HepG2 (cell line): ENCODE data around the gene TPM2. TPM values are rescaled to one million over a fixed set of nuclear protein-coding genes. Genes with fewer than 3 reads are reported as not detected.

Source experiments
- ARID2 ChIP-seq: sonication (generic); formaldehyde crosslinking; IDR thresholded peaks from 2 replicates; pipeline ENCODE4 v1.8.1; 2022; ENCODE audit warnings: mild to moderate bottlenecking, missing genetic modification reagents, borderline replicate concordance
- ATF7 ChIP-seq, 2 experiments: fragments of 450-650 bp in 1 of 2; sonication (generic) in 1 of 2; formaldehyde crosslinking in 1 of 2; IDR thresholded peaks; 2 replicates each; pipeline versions ENCODE4 v1.4.0 to v1.6.1; 2016 to 2020; ENCODE audit warnings: antibody characterized with exemption in 1 of 2, mild to moderate bottlenecking in 1 of 2, missing genetic modification reagents in 1 of 2
- CSRNP2 ChIP-seq: sonication (generic); formaldehyde crosslinking; conservative IDR thresholded peaks from 2 replicates; pipeline ENCODE4 v1.8.0; 2022; ENCODE audit warnings: low read depth, missing genetic modification reagents
- DZIP1 ChIP-seq: sonication (generic); formaldehyde crosslinking; IDR thresholded peaks from 2 replicates; pipeline ENCODE4 v1.5.0; 2020; ENCODE audit warnings: mild to moderate bottlenecking, missing genetic modification reagents
- MYC ChIP-seq: sonication (generic); formaldehyde crosslinking; IDR thresholded peaks from 2 replicates; pipeline ENCODE4 v1.9.0; 2021; ENCODE audit warnings: missing genetic modification reagents, borderline replicate concordance
- NFE2L2 ChIP-seq: fragments of 150-350 bp; IDR thresholded peaks from 2 replicates; pipeline ENCODE4 v1.6.1; 2014; ENCODE audit warnings: low read length
- PAWR ChIP-seq: sonication (generic); formaldehyde crosslinking; IDR thresholded peaks from 2 replicates; pipeline ENCODE4 v1.4.0; 2020; ENCODE audit warnings: missing genetic modification reagents, mild to moderate bottlenecking, borderline replicate concordance
- RBFOX2 ChIP-seq: fragments of 200-400 bp; formaldehyde crosslinking; IDR thresholded peaks from 2 replicates; pipeline ENCODE4 v1.6.1; 2017; ENCODE audit warnings: low read depth, mild to moderate bottlenecking, low read length
- SMC3 ChIP-seq: IDR thresholded peaks from 2 replicates; pipeline ENCODE4 v1.6.1; 2011; ENCODE audit warnings: low read length, improper control_type of control experiment
- SNAPC4 ChIP-seq: sonication (generic); formaldehyde crosslinking; IDR thresholded peaks from 2 replicates; pipeline ENCODE4 v1.4.0; 2020; ENCODE audit warnings: mild to moderate bottlenecking, missing genetic modification reagents
- UBTF ChIP-seq: sonication (generic); formaldehyde crosslinking; IDR thresholded peaks from 2 replicates; pipeline ENCODE4 v1.4.0; 2020; ENCODE audit warnings: mild to moderate bottlenecking, missing genetic modification reagents
- XRCC5 ChIP-seq: fragments of 200-400 bp; formaldehyde crosslinking; optimal IDR thresholded peaks from 2 replicates; pipeline ENCODE3; 2017; ENCODE audit warnings: mild to moderate bottlenecking, low read length
- ZFX ChIP-seq: sonication (generic); formaldehyde crosslinking; IDR thresholded peaks from 2 replicates; pipeline ENCODE4 v1.4.0; 2020; ENCODE audit warnings: mild to moderate bottlenecking, low read depth, missing genetic modification reagents, moderate library complexity
- ZNF24 ChIP-seq: fragments of 450-650 bp; IDR thresholded peaks from 2 replicates; pipeline ENCODE4 v1.6.1; 2017; ENCODE audit warnings: antibody characterized with exemption, mild to moderate bottlenecking
- ZNF674 ChIP-seq: sonication (generic); formaldehyde crosslinking; IDR thresholded peaks from 2 replicates; pipeline ENCODE4 v1.5.0; 2020; ENCODE audit warnings: low read depth, mild to moderate bottlenecking, missing genetic modification reagents
- ZSCAN21 ChIP-seq: sonication (generic); formaldehyde crosslinking; IDR thresholded peaks from 2 replicates; pipeline ENCODE4 v1.8.0; 2022; ENCODE audit warnings: mild to moderate bottlenecking, missing genetic modification reagents, moderate library complexity, borderline replicate concordance
- polyA plus RNA-seq, 8 experiments: library from polyadenylated mRNA; depleted of rRNA in 3 of 8; stranded (reverse) in 7 of 8; unstranded in 1 of 8; fragments of >200 nt; fragmentation: Illumina TruSeq in 4 of 8; extraction: Trizol in 4 of 8; gene quantifications; 2 replicates each; pipeline versions ENCODE4 v1.2.1 to v1.2.3, GENCODE V29; 2011 to 2016; ENCODE audit warnings: low read depth in 4 of 8, missing spikeins in 1 of 8, mixed read lengths in 1 of 8; ENCODE audit not compliant: insufficient read depth in 1 of 8
- total RNA-seq, 5 experiments: library from RNA; depleted of rRNA; stranded (reverse); fragments of >200 nt; fragmentation: Illumina TruSeq; extraction: Trizol; gene quantifications; 2 replicates each; pipeline ENCODE4 v1.2.3, GENCODE V29; 2016; ENCODE audit warnings: low read depth in 1 of 5

Gene TPM2
- total and polyA plus RNA-seq, 2 of the 13 experiments (the other 11 are each of a cell fraction or from before 2014, with no cell fraction given) = 3.1 to 10.7 TPM

- no peak for TF ChIP-seq XRCC5
- TF ChIP-seq ZNF674 = no peak
- TF ChIP-seq ZNF24 = no peak
- TF ChIP-seq SNAPC4 (CRISPR knock-in tag) = no peak
- no peak for TF ChIP-seq CSRNP2 (CRISPR knock-in tag)
- no peak for TF ChIP-seq MYC
- peak; percentile 55 for TF ChIP-seq ZFX
- no peak for TF ChIP-seq SMC3
- TF ChIP-seq ZSCAN21 = no peak
- TF ChIP-seq ATF7 (IDR thresholded peaks at IDR 0.05) = no peak
- TF ChIP-seq ATF7 (CRISPR knock-in tag; IDR thresholded peaks at IDR 0.05) = no peak
- TF ChIP-seq NFE2L2 = no peak
- TF ChIP-seq PAWR (CRISPR knock-in tag) = no peak
- no peak for TF ChIP-seq DZIP1 (CRISPR knock-in tag)
- 0 out of 2 replicates have a peak, but pooled peaks have one; percentile 19 for TF ChIP-seq UBTF
- peak; percentile 62 for TF ChIP-seq RBFOX2
- no peak for TF ChIP-seq ARID2
Observed at GRCh38 chr9:35690614-35691333, 1.0 kb upstream of the TPM2 start (continued).
